WI38 (cell line): ENCODE data around the gene TMCO4.

Experiments used
- H3K4me3 ChIP-seq: 2 replicates; pipeline ENCODE4 v1.5.1; 2011; ENCODE audit warnings: low read depth, mild to moderate bottlenecking, control low read depth, low read length
- CTCF ChIP-seq: IDR thresholded peaks from 2 replicates; pipeline ENCODE4 v1.5.1; 2012; ENCODE audit warnings: low read depth, mild to moderate bottlenecking, control low read depth, low read length

Gene TMCO4

GRCh38 chr1:19756480-19756879 lies 43.2 kb downstream of the TMCO4 start:
- no peak for TF ChIP-seq CTCF
- H3K4me3 ChIP-seq: no peak overlapping the region

DNA sequence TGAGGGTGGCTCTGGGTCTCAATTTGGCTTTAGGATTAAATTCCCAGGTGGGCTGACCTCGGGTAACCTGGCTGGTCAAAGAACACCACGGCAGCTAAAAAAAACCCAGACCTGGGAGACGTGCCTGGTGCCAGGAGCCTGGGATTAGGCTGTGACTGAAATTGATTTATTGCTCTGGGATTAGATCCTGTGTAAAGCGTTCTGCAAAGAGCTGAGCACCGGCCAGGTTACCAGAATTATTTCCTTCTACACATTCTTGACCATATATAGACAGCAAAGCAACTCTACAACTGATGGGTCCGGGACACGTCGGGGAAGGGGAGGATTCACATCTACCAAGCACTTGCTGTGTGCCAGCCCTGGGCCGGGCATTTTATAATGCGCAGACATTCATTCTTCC lies 45.2 kb downstream of the TMCO4 start:
- TF ChIP-seq CTCF: no peak
- H3K4me3 ChIP-seq: no peak overlapping the region

GRCh38 chr1:19752083-19752696 lies 47.5 kb downstream of the TMCO4 start:
- H3K4me3 ChIP-seq: no peak overlapping the region
- no peak for TF ChIP-seq CTCF

GRCh38 chr1:19750882-19751276 lies 48.8 kb downstream of the TMCO4 start:
- TF ChIP-seq CTCF: no peak

DNA sequence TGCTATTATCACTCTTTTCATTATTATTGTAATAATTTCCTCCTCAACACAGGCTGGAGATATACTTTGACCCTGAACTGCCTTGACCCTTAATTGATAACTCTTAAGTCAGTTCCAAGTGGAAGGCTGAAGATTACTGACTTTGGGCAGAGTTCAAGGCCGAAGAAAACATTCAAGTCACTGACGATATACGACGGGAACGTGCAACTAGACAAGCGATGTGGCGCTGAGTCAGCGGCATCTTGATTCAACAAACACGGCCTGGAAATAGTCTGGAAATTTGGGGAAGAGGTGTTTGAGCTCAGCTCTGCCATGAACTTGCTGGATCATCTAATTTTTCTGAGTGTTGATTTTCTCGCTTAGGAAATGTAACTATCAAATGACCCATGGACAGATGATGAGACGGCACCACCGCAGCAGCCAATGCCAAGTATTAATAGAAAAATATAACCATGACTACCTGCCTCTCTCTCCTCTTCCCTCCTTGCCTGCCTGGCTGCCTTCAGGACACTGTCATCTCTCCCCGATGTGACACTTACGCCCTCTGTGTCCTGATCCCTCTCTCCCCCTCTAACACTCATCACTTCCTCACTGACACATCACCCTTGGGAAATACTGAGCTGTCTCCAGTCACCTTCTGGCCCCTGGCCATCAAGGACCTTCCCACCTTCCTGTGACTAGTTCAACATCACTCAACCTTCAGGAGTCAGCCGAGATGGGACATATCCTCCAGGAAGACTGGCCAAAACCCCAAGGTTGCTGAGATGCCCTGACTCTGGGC lies 49.4 kb downstream of the TMCO4 start:
- H3K4me3 ChIP-seq: no peak overlapping the region

More at GRCh38 chr1:19750882-19751276, 48.8 kb downstream of the TMCO4 start:
- no peak overlapping the region for H3K4me3 ChIP-seq

DNA sequence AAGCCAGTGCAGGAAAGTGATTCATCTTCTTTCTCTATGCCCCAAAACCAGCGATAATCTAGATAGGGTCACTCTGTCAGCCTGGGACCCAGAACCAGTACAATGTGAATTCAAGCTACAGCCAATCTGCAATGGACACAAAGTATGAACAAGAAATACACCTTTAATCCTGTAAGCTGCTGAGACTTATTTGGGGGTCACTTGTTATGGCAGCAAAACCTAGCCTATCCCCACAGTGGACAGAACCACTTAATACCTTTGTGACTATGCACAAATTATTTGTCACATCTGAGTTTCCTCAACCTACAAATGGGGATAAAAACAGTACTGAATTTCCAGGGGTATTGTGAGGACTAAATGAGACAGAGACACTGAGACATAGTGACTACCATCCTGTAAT lies 50.0 kb downstream of the TMCO4 start:
- TF ChIP-seq CTCF: no peak
- H3K4me3 ChIP-seq: no peak overlapping the region

More for the DNA sequence above, 49.4 kb downstream of the TMCO4 start:
- no peak for TF ChIP-seq CTCF

GRCh38 chr1:19747761-19748160 lies 52.0 kb downstream of the TMCO4 start:
- H3K4me3 ChIP-seq: no peak overlapping the region
- TF ChIP-seq CTCF: no peak
